Breast epithelium (tissue), 4 donors: ENCODE measurements around the gene C19orf25. TPM values are rescaled to one million over a fixed set of nuclear protein-coding genes. Genes with fewer than 3 reads are reported as not detected.

Source experiments
- DNase-seq, 2 donors: peaks; one replicate each; pipeline ENCODE4 v3.0.0-alpha.2; 2019; ENCODE audit warnings: low spot score in 2 of 2
- H3K27ac ChIP-seq, 2 donors: fragments of 200-600 bp; sonication (generic) in 1 of 2; one replicate each; pipeline ENCODE4 v1.5.1; 2016 to 2019; ENCODE audit warnings: mild to moderate bottlenecking in 1 of 2
- H3K27me3 ChIP-seq, 2 donors: fragments of 200-600 bp; sonication (generic) in 1 of 2; one replicate each; pipeline versions ENCODE4 v1.5.1 to v1.6.0; 2017 to 2019; ENCODE audit warnings: control low read depth in 1 of 2, mild to moderate bottlenecking in 1 of 2
- H3K36me3 ChIP-seq: fragments of 200-600 bp; one replicate; pipeline ENCODE4 v1.5.1; 2019
- H3K4me1 ChIP-seq, 2 donors: fragments of 200-600 bp; sonication (generic); one replicate each; pipeline ENCODE4 v1.5.1; 2016 to 2019; ENCODE audit warnings: control low read depth in 1 of 2
- H3K4me3 ChIP-seq, 3 donors: fragments of 200-600 bp; sonication (generic); 1 replicate in 2 of 3; 2 replicates in 1 of 3; pipeline ENCODE4 v1.5.1; 2016 to 2019; ENCODE audit warnings: mild to moderate bottlenecking in 3 of 3, moderate library complexity in 2 of 3
- H3K9me3 ChIP-seq, 2 donors: fragments of 200-600 bp; sonication (generic) in 1 of 2; one replicate each; pipeline ENCODE4 v1.5.1; 2016 to 2019; ENCODE audit warnings: control low read depth in 1 of 2
- POLR2A ChIP-seq: fragments of 450-650 bp; IDR thresholded peaks from one replicate; pipeline ENCODE4 v1.6.1; 2016; ENCODE audit warnings: antibody characterized with exemption, mild to moderate bottlenecking, moderate library complexity
- POLR2AphosphoS5 ChIP-seq, 3 donors: sonication (generic); formaldehyde crosslinking; IDR thresholded peaks; one replicate each; pipeline ENCODE4 v1.6.1; 2017; ENCODE audit warnings: antibody characterized with exemption in 3 of 3
- intact Hi-C: fragments of 100-400 bp; cut with DNase I; formaldehyde crosslinking; loops from one replicate; pipeline ENCODE4 v1.15.1; 2023; ENCODE audit warnings: low total_unique reads
- total RNA-seq, 3 donors: library from RNA; depleted of rRNA; stranded (reverse); fragments of >200 nt; gene quantifications; one replicate each; pipeline ENCODE4 v1.1.0, GENCODE V29; 2016
- TF ChIP-seq, protein P1 (sequence below), 3 donors: fragments of 450-650 bp; IDR thresholded peaks; one replicate each; pipeline ENCODE4 v1.5.1; 2016 to 2017; ENCODE audit warnings: antibody characterized with exemption in 3 of 3, mild to moderate bottlenecking in 3 of 3, moderate library complexity in 3 of 3

C19orf25 gene
- total RNA-seq, 3 donors from 2014 or later: 27.7 to 32.8 (median 28.7) TPM

DNA sequence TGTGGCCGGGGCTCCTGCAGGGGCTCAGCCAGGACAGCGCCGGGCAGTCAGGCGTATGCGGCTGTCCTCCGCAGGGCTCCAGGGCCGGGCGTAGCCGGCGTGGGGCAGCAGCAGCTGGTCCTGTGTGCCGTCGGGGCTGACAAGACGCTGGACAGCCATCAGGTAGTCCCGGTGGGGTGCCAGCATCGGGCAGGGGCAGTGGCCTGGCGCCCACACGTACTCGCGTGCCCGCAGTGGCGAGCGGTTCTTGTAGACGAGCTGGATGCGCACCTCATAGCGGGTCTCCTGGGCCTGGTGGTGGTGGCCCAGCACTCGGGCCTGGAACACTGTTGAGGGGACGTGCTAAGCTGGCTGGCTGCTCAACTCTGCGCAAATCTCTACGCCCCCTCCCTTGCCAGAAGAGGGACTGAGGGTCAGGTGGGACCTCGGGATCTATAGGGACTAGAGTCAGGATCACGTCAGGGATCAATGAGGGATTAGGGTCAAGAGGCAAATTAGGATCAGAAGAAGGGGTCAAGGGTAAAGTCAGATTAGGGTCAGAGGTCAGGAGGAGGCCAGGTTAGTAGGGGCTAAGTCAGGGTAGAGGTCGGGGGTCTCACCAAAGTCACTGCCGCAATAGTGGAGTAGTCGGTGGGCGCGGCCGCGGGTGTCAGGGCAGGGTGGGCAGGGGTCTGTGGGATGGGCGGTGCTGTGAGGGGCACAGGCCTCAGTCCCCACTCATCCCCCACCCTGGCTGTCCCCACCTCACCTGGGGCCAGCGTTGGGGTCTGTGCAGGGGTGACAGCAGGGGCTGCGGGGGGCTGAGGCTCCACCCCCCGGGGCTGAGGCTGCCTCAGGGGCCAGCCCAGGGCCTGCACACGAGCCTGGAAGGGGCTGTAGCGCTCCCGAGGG is 27.2 kb upstream of the C19orf25 start:
- Histone ChIP-seq H3K4me3 (no peak overlapping the region), H3K36me3 (no peaks in the 10 kb centered on the region), H3K4me1 (peaks cover 0 to 2% of the 10 kb centered on the region in 2 donors), H3K9me3 (peaks cover 0 to 6% of the 10 kb centered on the region in 2 donors), H3K27me3 (no peaks in the 10 kb centered on the region), H3K27ac (no peak overlapping the region)
- DNase-seq: no peak
- TF ChIP-seq POLR2AphosphoS5 (IDR thresholded peaks at IDR 0.05): no peak
- intact Hi-C loops: no loop called here

DNA sequence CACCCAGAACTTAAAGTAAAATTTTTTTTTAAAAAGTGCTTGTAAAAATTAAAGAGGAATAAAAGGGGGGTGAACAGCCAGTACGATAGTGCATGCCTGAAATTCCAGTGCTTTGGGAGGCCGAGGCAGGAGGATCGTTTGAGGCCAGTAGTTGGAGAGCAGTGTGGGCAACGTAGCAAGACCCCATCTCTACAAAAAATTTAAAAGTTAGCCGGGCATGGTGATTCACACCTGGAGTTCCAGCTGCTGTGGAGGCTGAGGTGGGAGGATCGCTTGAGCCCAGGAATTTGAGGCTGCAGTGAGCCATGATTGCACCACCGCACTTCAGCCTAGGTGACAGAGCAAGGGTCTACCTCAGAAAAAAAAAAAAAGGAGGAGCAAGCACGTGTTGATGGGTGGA is 26.0 kb upstream of the C19orf25 start:
- no peaks in the 10 kb centered on the region for H3K27me3 ChIP-seq
- no peak overlapping the region for H3K27ac ChIP-seq
- H3K4me1 ChIP-seq: peaks cover 0 to 2% of the 10 kb centered on the region in 2 donors
- peaks cover 0 to 6% of the 10 kb centered on the region in 2 donors for H3K9me3 ChIP-seq
- H3K4me3 ChIP-seq: no peak overlapping the region
- TF ChIP-seq, protein P1, sequence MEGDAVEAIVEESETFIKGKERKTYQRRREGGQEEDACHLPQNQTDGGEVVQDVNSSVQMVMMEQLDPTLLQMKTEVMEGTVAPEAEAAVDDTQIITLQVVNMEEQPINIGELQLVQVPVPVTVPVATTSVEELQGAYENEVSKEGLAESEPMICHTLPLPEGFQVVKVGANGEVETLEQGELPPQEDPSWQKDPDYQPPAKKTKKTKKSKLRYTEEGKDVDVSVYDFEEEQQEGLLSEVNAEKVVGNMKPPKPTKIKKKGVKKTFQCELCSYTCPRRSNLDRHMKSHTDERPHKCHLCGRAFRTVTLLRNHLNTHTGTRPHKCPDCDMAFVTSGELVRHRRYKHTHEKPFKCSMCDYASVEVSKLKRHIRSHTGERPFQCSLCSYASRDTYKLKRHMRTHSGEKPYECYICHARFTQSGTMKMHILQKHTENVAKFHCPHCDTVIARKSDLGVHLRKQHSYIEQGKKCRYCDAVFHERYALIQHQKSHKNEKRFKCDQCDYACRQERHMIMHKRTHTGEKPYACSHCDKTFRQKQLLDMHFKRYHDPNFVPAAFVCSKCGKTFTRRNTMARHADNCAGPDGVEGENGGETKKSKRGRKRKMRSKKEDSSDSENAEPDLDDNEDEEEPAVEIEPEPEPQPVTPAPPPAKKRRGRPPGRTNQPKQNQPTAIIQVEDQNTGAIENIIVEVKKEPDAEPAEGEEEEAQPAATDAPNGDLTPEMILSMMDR (IDR thresholded peaks at IDR 0.05): no peak
- no peak for TF ChIP-seq POLR2A
- no peak for TF ChIP-seq POLR2AphosphoS5 (IDR thresholded peaks at IDR 0.05)
- H3K36me3 ChIP-seq: no peaks in the 10 kb centered on the region
- intact Hi-C loops: no loop called here
- no peak for DNase-seq

DNA sequence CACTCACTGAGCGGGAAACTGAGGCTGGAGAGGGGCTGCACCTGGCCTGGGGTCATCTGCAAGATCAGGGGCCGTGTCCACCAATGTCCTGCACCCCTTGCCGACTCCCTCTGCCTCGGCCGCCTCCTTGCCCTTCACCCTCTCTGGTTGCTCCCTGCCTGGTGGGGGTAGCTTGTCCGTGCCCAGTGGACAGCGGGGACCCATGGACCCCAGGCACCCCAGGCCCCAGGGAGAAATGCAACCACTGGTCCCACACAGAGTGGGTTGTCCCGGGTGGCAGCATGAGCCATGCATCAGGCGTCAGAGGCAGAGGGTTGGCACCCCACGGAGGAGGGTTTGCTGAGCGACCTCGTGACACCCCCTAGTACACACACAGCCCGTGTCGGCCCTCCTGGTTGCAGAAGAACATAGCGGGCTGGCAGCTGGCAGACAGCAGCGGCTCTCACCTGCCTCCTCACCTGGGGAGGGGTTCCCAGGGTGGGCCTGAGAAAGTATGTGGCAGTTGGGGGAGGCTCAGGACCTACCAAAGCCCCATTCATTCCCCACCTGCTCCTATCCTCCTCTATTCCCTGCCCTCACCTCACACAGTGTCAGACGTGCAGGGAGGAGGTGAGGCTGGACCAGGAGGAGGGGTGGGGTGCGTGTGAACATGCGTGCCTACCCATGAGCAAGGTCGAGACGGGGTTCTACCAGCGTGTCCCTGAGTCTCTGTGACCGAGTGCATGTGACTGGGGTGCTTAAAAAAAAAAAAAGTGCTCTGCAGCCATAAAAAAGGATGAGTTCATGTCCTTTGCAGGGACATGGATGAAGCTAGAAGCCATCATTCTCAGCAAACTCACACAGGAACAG is 25.1 kb upstream of the C19orf25 start:
- peaks cover 0 to 2% of the 10 kb centered on the region in 2 donors for H3K4me1 ChIP-seq
- H3K36me3 ChIP-seq: no peaks in the 10 kb centered on the region
- H3K4me3 ChIP-seq: no peak overlapping the region
- H3K9me3 ChIP-seq: peaks cover 0 to 6% of the 10 kb centered on the region in 2 donors
- H3K27me3 ChIP-seq: no peaks in the 10 kb centered on the region
- intact Hi-C loops: no loop called here
- no peak overlapping the region for H3K27ac ChIP-seq
- no peak for TF ChIP-seq POLR2AphosphoS5 (IDR thresholded peaks at IDR 0.05)
- TF ChIP-seq POLR2A: no peak
- TF ChIP-seq, protein P1 (IDR thresholded peaks at IDR 0.05): no peak
- no peak for DNase-seq

DNA sequence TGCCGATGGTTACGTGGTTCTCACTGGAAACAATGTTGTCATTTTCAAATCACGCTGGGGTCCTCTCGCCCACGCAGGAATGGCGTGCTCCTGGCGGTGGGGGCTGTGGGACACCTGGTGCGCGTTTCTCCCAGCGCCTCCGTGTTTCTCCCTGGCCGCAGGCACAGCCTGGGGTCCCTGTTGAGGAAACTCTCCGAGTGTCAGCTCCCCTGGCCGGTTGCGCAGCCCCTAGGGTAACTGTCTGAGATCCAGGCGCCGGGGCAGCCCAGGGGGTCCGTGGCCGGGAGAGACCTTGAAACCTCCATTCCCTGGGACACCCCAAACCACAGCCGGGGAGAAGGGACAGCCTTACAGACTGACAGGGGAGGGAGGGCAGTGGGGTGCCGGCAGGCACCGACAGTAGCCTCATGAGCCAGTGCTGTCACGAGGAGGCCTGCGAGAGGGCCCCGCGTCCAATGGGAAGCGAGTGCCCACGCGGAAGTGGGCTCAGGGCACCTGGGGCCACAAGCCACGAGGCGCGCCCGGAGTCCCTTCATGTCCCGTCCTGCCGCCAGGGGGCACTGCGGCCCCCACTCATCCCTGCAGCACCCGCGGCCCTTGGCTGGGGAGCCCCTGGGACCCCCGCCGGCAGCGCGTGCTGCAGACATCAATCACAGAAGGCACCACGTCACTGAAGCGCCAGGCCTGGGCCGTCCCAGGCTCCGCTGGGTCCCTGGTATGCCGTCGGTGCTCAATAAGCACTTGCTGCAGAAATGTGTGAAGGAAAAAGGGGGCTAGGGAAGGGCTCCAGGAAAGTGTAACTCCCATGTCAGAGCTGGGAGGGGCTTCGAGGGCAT is 24.3 kb upstream of the C19orf25 start:
- Histone ChIP-seq H3K9me3 (peaks cover 0 to 3% of the 10 kb centered on the region in 2 donors), H3K4me1 (peaks cover 0 to 2% of the 10 kb centered on the region in 2 donors), H3K36me3 (no peaks in the 10 kb centered on the region), H3K27me3 (no peaks in the 10 kb centered on the region), H3K4me3 (peak overlapping the region in 2 of 3 donors; percentile 31 to 48), H3K27ac (no peak overlapping the region)
- no peak for DNase-seq
- intact Hi-C loops: no loop called here
- TF ChIP-seq, protein P1 (IDR thresholded peaks at IDR 0.05): peak in 2 of 3 donors; percentile 45 to 63
- TF ChIP-seq POLR2A (no peak), POLR2AphosphoS5 (IDR thresholded peaks at IDR 0.05) (no peak)
